SU-DHL-6 (cell line): ENCODE results near the gene MOCOS.

Source experiments
- EZH2phosphoT487 ChIP-seq: fragments of 200-600 bp; sonication (generic), shearing (Covaris generic); conservative IDR thresholded peaks from 2 replicates; pipeline ENCODE4 v1.6.1; 2018; ENCODE audit warnings: mild to moderate bottlenecking, antibody characterized with exemption, low read length, moderate library complexity, mixed read lengths
- TF ChIP-seq, protein P1 (sequence below): fragments of 200-600 bp; sonication (generic); IDR thresholded peaks from one replicate; pipeline ENCODE4 v1.5.1; 2017; ENCODE audit warnings: antibody characterized with exemption, mild to moderate bottlenecking, low read length, moderate library complexity; ENCODE audit not compliant: insufficient read depth, poor library complexity, severe bottlenecking

DNA sequence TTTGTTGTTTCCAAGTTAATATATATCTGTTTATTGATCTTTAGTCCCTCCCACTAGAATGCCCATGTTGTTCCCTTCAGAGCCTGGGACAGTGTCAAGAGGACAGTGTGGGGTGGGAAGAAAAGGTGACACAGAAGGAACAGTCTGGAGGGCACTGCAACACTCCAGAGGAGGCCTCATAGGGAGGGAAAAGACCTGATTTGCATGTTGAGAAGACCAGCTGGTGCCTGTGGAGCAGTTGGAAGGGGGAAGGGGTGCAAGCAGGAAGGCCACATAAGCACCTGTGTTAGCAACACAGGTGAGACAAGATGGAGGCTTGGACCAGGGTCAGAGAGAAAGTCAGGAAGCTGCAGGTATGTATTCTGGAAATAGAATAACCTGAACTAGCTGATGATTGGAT, 62.1 kb downstream of the MOCOS start:
- TF ChIP-seq, protein P1, sequence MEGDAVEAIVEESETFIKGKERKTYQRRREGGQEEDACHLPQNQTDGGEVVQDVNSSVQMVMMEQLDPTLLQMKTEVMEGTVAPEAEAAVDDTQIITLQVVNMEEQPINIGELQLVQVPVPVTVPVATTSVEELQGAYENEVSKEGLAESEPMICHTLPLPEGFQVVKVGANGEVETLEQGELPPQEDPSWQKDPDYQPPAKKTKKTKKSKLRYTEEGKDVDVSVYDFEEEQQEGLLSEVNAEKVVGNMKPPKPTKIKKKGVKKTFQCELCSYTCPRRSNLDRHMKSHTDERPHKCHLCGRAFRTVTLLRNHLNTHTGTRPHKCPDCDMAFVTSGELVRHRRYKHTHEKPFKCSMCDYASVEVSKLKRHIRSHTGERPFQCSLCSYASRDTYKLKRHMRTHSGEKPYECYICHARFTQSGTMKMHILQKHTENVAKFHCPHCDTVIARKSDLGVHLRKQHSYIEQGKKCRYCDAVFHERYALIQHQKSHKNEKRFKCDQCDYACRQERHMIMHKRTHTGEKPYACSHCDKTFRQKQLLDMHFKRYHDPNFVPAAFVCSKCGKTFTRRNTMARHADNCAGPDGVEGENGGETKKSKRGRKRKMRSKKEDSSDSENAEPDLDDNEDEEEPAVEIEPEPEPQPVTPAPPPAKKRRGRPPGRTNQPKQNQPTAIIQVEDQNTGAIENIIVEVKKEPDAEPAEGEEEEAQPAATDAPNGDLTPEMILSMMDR, result no peak
- no peak for TF ChIP-seq EZH2phosphoT487
